Measurements from ENCODE around the gene CPM.
"Not testable (repeated sequence)": the region's sequence is repeated elsewhere in the genome, so short reads cannot be mapped to it uniquely, and the experiment has no call there.

The CPM gene

DNA sequence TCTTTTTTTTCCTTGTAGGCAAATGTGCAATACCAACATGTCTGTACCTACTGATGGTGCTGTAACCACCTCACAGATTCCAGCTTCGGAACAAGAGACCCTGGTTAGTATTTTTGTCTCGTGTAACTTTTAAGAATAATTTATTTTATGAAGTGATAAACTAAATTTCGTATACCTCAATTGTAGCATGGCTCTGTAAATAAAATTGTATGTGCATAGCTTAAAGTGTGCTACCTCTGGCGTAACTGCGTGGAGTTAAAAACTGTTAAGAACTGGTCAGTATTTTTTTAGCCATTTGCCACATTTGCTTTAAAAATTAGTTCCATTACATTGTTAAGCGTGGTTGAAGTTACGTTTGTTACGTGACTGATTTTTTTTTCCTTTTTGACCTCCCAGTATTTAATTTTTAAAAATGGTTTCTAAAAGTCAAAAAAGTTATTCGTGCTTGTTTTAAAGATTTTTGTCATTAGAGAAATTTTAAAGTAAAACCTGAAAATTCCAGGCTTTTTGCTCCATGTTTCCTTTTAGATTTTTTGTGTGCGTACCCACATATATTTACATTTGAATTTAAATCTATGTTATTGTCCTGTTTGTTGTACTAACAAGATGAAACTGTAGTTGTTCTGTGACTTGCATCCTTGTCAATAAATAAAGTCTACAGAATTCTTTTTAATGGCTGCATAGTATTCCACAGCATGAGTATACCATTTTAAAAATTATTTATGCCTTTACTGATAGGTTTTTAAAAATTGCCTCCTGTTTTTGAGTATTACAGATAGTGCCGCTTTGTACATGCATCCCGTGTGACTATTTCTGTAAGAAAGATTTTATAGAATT lies 123.6 kb downstream of the CPM start:
- H3K4me3 ChIP-seq (replicated peaks; ENCODE audit: low read depth, low read length), result peak overlapping the region; percentile 98
- DNase-seq (ENCODE audit: low read depth), result peak; percentile 45
- TF ChIP-seq, protein P1, sequence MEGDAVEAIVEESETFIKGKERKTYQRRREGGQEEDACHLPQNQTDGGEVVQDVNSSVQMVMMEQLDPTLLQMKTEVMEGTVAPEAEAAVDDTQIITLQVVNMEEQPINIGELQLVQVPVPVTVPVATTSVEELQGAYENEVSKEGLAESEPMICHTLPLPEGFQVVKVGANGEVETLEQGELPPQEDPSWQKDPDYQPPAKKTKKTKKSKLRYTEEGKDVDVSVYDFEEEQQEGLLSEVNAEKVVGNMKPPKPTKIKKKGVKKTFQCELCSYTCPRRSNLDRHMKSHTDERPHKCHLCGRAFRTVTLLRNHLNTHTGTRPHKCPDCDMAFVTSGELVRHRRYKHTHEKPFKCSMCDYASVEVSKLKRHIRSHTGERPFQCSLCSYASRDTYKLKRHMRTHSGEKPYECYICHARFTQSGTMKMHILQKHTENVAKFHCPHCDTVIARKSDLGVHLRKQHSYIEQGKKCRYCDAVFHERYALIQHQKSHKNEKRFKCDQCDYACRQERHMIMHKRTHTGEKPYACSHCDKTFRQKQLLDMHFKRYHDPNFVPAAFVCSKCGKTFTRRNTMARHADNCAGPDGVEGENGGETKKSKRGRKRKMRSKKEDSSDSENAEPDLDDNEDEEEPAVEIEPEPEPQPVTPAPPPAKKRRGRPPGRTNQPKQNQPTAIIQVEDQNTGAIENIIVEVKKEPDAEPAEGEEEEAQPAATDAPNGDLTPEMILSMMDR (IDR thresholded peaks at IDR 0.05; ENCODE audit: low read length, missing control alignments), result no peak

DNA sequence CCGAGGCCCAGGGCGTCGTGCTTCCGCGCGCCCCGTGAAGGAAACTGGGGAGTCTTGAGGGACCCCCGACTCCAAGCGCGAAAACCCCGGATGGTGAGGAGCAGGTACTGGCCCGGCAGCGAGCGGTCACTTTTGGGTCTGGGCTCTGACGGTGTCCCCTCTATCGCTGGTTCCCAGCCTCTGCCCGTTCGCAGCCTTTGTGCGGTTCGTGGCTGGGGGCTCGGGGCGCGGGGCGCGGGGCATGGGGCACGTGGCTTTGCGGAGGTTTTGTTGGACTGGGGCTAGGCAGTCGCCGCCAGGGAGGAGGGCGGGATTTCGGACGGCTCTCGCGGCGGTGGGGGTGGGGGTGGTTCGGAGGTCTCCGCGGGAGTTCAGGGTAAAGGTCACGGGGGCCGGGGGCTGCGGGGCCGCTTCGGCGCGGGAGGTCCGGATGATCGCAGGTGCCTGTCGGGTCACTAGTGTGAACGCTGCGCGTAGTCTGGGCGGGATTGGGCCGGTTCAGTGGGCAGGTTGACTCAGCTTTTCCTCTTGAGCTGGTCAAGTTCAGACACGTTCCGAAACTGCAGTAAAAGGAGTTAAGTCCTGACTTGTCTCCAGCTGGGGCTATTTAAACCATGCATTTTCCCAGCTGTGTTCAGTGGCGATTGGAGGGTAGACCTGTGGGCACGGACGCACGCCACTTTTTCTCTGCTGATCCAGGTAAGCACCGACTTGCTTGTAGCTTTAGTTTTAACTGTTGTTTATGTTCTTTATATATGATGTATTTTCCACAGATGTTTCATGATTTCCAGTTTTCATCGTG lies 124.4 kb downstream of the CPM start:
- H3K4me3 ChIP-seq (replicated peaks; ENCODE audit: low read depth, low read length), result peak overlapping the region; percentile 98
- TF ChIP-seq, protein P1 (IDR thresholded peaks at IDR 0.05; ENCODE audit: low read length, missing control alignments), result no peak

DNA sequence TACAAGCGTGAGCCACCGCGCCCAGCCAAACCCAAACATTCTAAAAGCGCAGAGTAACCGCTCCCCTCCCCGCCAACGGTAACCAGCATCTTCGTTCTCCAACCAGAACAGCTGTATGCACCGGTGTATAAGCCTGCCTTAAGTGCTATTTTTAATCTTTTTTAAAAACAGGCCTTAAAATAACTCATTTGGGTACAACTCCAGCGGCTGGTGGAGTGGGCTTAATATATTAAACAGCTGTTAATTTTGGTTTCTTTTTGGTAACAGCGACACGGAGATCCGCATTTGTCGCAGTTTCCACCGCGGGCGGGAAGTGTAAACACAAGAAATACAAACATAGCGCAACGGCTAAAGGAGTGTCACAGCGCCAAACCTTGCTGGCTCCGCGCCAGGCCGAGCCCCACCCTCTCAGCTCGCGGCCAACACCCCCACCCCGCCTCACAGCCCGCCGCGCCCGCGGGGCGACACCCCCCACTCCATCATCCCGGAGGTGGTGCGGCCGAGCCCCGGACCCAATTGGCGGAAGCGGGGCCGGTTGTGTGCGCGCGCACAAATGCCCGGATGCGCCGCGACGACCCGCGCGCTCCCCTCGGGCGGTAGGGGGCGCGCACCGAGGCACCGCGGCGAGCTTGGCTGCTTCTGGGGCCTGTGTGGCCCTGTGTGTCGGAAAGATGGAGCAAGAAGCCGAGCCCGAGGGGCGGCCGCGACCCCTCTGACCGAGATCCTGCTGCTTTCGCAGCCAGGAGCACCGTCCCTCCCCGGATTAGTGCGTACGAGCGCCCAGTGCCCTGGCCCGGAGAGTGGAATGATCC lies 125.2 kb downstream of the CPM start, which contains the start of gene MDM2:
Gene MDM2, plus strand, starts transcription at position 602 of the 812 bp plus-strand sequence. CDS start 301 bp downstream, outside the sequence.
- peak within 1 kb of the TSS; percentile 98 for H3K4me3 ChIP-seq (replicated peaks; ENCODE audit: low read depth, low read length)
- DNase-seq (ENCODE audit: low read depth), result peak; percentile 92
- TF ChIP-seq, protein P1 (IDR thresholded peaks at IDR 0.05; ENCODE audit: low read length, missing control alignments), result peak; percentile 35

More for the DNA sequence above, 124.4 kb downstream of the CPM start:
- peak; percentile 94 for DNase-seq (ENCODE audit: low read depth)

DNA sequence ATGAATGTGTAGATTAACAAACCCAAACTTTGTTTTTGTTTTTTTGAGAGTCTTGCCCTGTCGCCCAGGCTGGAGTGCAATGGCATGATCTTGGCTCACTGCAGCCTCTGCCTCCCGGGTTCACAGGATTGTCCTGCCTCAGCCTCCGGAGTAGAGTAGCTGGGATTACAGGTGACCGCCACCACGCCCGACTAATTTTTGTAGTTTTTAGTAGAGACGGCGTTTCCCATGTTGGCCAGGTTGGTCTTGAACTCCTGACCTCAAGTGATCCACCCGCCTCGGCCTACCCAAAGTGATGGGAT lies 125.7 kb downstream of the CPM start:
- H3K4me3 ChIP-seq (replicated peaks; ENCODE audit: low read depth, low read length), result peak overlapping the region; percentile 98
- DNase-seq (ENCODE audit: low read depth), result not testable (repeated sequence)

DNA sequence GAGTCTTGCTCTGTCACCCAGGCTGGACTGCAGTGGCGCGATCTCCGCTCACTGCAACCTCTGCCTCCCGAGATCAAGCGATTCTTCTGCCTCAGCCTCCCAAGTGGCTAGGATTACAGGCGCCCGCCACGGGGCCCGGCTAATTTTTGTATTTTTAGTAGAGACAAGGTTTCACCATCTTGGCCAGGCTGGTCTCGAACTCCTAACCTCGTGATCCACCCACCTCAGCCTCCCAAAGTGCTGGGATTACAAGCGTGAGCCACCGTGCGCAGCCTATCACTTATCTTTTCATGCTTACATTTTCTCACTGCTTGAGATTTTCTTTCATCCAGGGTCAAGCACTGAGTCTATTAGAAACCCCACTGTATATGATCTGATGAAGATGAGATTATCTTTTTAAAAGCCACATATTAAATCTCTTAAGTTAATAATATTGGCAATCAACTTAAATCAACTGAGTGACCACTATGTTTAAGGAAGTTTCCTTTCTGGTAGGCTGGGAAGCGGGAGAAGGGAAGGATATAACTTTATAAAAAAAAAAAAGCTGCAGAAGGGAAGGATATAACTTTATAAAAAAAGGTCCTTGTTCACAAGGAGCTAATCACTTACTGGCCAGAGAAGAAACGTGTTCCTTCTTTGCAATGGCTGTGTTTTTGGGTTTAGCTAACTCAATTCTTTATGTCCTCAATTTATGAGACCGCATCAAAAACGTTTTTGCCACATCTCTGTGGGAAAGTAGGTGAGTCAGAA lies 126.3 kb downstream of the CPM start:
- TF ChIP-seq, protein P1 (IDR thresholded peaks at IDR 0.05; ENCODE audit: low read length, missing control alignments), result no peak
- no peak for DNase-seq (ENCODE audit: low read depth)
- H3K4me3 ChIP-seq (replicated peaks; ENCODE audit: low read depth, low read length), result no peak overlapping the region

DNA sequence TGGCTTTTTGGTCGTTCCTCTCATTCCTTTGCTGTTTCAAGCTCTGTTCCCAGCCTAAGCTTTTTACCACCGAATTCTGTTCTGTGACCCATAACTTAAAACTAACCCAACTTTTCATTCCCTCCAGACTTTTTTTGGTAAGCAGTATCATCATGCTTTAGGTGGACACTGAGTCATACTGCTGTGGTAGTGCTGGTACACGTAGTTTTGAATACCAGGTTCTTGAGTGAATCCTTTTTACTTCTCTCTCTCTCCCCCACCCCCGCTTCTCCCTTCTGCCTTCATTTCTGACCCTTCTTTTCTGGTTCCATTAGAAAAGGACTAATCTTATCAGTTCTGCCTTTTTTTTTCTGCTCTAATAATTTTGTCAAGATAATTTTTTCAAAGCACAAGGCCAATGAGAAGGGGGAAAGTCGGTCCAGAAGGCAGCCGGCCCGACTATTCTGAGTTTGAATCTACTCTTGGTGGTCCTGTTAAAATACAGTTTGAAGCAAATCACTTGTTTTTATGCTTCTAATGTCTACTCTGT lies 127.3 kb downstream of the CPM start:
- DNase-seq (ENCODE audit: low read depth), result no peak
- TF ChIP-seq, protein P1 (IDR thresholded peaks at IDR 0.05; ENCODE audit: low read length, missing control alignments), result no peak
- no peak overlapping the region for H3K4me3 ChIP-seq (replicated peaks; ENCODE audit: low read depth, low read length)

Measured in fibroblast of pulmonary artery (primary cell).